GM12878 (cell line): ENCODE data around the gene KCNS3. TPM values are rescaled to one million over a fixed set of nuclear protein-coding genes. Genes with fewer than 3 reads are reported as not detected.

Source experiments
- ATAC-seq: fragments of 200-7000 bp; cut with Tn5 transposase; 3 replicates; pipeline ENCODE4 v1.9.1; 2020; ENCODE audit warnings: mild to moderate bottlenecking, moderate library complexity
- BruUV-seq: library from RNA; stranded (reverse); fragments of 400-500 nt; replicated peaks from 2 replicates; lab custom pipeline; 2021; lab: Mats Ljungman, UMichigan
- CTCF ChIA-PET: fragments of 300-600 bp; sonication (Branson Sonifier 250); formaldehyde crosslinking; extraction: SDS; loops from one replicate; lab custom pipeline; 2021; ENCODE audit warnings: inconsistent platforms; lab: Yijun Ruan, JAX
- POLR2A ChIA-PET: fragments of 350-600 bp; formaldehyde crosslinking; extraction: SDS; loops from one replicate; lab custom pipeline; 2021; ENCODE audit warnings: inconsistent platforms; lab: Charles Lee
- RAD21 ChIA-PET: fragments of 300-600 bp; sonication (Branson Sonifier 250); formaldehyde crosslinking; loops from one replicate; lab custom pipeline; 2023; ENCODE audit warnings: antibody characterized with exemption; ENCODE audit not compliant: unreplicated experiment; lab: Charles Lee
- SMC1A ChIA-PET: fragments of 300-600 bp; sonication (Branson Sonifier 250); formaldehyde crosslinking; loops from one replicate; lab custom pipeline; 2023; ENCODE audit not compliant: unreplicated experiment, uncharacterized antibody; lab: Charles Lee
- DNase-seq: peaks from one replicate; pipeline ENCODE4 v3.0.0-alpha.2; 2011; ENCODE audit warnings: low read depth, low spot score
- FAIRE-seq: peaks from 3 replicates; lab custom pipeline; 2011; peaks lifted over from hg19 to GRCh38; lab: Jason Lieb, UNC
- H2AFZ ChIP-seq: 2 replicates; pipeline ENCODE4 v1.6.0; 2011; ENCODE audit warnings: low read depth, low read length, control low read depth; ENCODE audit not compliant: control insufficient read depth
- H3K27ac ChIP-seq: 2 replicates; pipeline ENCODE4 v1.5.1; 2011; ENCODE audit warnings: control low read depth; ENCODE audit not compliant: control insufficient read depth, insufficient read depth
- H3K27me3 ChIP-seq, 2 experiments: replicated peaks in 1 of 2; 2 replicates each; pipeline versions ENCODE4 v1.6.0 to v1.6.1; 2011; ENCODE audit warnings: low read length in 1 of 2; ENCODE audit not compliant: control insufficient read depth in 2 of 2, insufficient read depth in 2 of 2
- H3K36me3 ChIP-seq, 2 experiments: 2 replicates each; pipeline ENCODE4 v1.5.1; 2011; ENCODE audit warnings: low read length in 1 of 2; ENCODE audit not compliant: control insufficient read depth in 2 of 2, insufficient read depth in 2 of 2
- H3K4me1 ChIP-seq: 2 replicates; pipeline ENCODE4 v1.6.1; 2011; ENCODE audit warnings: mild to moderate bottlenecking, low read length, moderate library complexity, mixed read lengths; ENCODE audit not compliant: control insufficient read depth, insufficient read depth
- H3K4me2 ChIP-seq: 2 replicates; pipeline ENCODE4 v1.6.0; 2011; ENCODE audit warnings: control low read depth; ENCODE audit not compliant: control insufficient read depth, insufficient read depth
- H3K4me3 ChIP-seq: fragments of 200-600 bp; sonication (generic); 2 replicates; pipeline ENCODE4 v1.5.1; 2016
- H3K79me2 ChIP-seq: 2 replicates; pipeline ENCODE4 v1.6.0; 2011; ENCODE audit warnings: low read length; ENCODE audit not compliant: control insufficient read depth, insufficient read depth
- H3K9ac ChIP-seq: 2 replicates; pipeline ENCODE4 v1.8.0; 2011; ENCODE audit warnings: low read length, control low read depth, mixed read lengths; ENCODE audit not compliant: control insufficient read depth, insufficient read depth
- H3K9me3 ChIP-seq: replicated peaks from 3 replicates; pipeline ENCODE4 v1.5.1; 2011; ENCODE audit warnings: mild to moderate bottlenecking, low read length; ENCODE audit not compliant: control insufficient read depth, insufficient read depth
- H4K20me1 ChIP-seq: 2 replicates; pipeline ENCODE4 v1.6.0; 2011; ENCODE audit not compliant: control insufficient read depth, insufficient read depth
- BACH1 ChIP-seq: fragments of 450-650 bp; IDR thresholded peaks from 2 replicates; pipeline ENCODE4 v1.6.1; 2017; ENCODE audit warnings: mild to moderate bottlenecking, borderline replicate concordance
- BMI1 ChIP-seq: fragments of 450-650 bp; IDR thresholded peaks from 2 replicates; pipeline ENCODE4 v1.6.1; 2016; ENCODE audit warnings: mild to moderate bottlenecking, moderate library complexity, borderline replicate concordance
- GATAD2B ChIP-seq: fragments of 450-650 bp; conservative IDR thresholded peaks from 2 replicates; pipeline ENCODE4 v1.6.1; 2017; ENCODE audit warnings: low read depth, mild to moderate bottlenecking, moderate library complexity
- HDAC6 ChIP-seq: fragments of 200-600 bp; sonication (generic); IDR thresholded peaks from one replicate; pipeline ENCODE4 v1.8.0; 2017; ENCODE audit warnings: antibody characterized with exemption; ENCODE audit not compliant: unreplicated experiment
- HSF1 ChIP-seq: fragments of 150-350 bp; IDR thresholded peaks from 2 replicates; pipeline ENCODE4 v1.6.1; 2014; ENCODE audit warnings: mild to moderate bottlenecking, low read depth, low read length
- IRF4 ChIP-seq: IDR thresholded peaks from 2 replicates; pipeline ENCODE4 v1.6.1; 2011; ENCODE audit warnings: low read depth, low read length
- KAT2A ChIP-seq: conservative IDR thresholded peaks from 2 replicates; pipeline ENCODE4 v1.6.1; 2011; ENCODE audit warnings: low read depth, low read length; ENCODE audit not compliant: control insufficient read depth
- ZNF592 ChIP-seq: fragments of 450-650 bp; IDR thresholded peaks from 2 replicates; pipeline ENCODE4 v1.6.1; 2017; ENCODE audit warnings: mild to moderate bottlenecking, moderate library complexity
- WGBS: methylation state at CpG from one replicate; pipeline ENCODE4 v1.1.6; 2016; ENCODE audit warnings: low lambda C conversion rate; ENCODE audit not compliant: insufficient replicate concordance, insufficient coverage; ENCODE audit errors: missing lambda C conversion rate; 5-methylcytosine and 5-hydroxymethylcytosine counted together
- in situ Hi-C: fragments of 300-500 bp; cut with MboI; formaldehyde crosslinking; loops from 9 replicates; pipeline ENCODE4 v1.14.3; 2018; ENCODE audit warnings: mixed read lengths
- intact Hi-C: fragments of 100-400 bp; cut with micrococcal nuclease; formaldehyde crosslinking; loops from one replicate; pipeline ENCODE4 v1.14.2; 2022; ENCODE audit not compliant: unreplicated experiment
- polyA plus RNA-seq, 11 experiments: library from polyadenylated mRNA; depleted of rRNA in 4 of 11; unstranded in 6 of 11; stranded (reverse) in 5 of 11; fragments of >200 nt; fragmentation: Nextera tagmentation in 4 of 11; fragmentation: Illumina TruSeq in 1 of 11; extraction: Ambion mirVana in 4 of 11; extraction: Trizol in 1 of 11; gene quantifications; 1 replicate in 1 of 11; 2 replicates in 10 of 11; pipeline versions ENCODE4 v1.2.1 to v1.2.3, GENCODE V29; 2011 to 2016; ENCODE audit warnings: inconsistent platforms in 2 of 11, missing spikeins in 2 of 11, low read depth in 1 of 11
- total RNA-seq, 4 experiments: library from RNA; depleted of rRNA in 3 of 4; stranded (reverse); fragments of >200 nt in 3 of 4; fragmentation: Illumina TruSeq in 1 of 4; extraction: Trizol in 1 of 4; gene quantifications; 2 replicates each; pipeline versions ENCODE4 v1.2.1 to v1.2.3, GENCODE V29; 2013 to 2021

Gene KCNS3
- total and polyA plus RNA-seq, 10 of the 15 experiments (the other 5 are each of a cell fraction or from before 2014, with no cell fraction given): not detected

DNA sequence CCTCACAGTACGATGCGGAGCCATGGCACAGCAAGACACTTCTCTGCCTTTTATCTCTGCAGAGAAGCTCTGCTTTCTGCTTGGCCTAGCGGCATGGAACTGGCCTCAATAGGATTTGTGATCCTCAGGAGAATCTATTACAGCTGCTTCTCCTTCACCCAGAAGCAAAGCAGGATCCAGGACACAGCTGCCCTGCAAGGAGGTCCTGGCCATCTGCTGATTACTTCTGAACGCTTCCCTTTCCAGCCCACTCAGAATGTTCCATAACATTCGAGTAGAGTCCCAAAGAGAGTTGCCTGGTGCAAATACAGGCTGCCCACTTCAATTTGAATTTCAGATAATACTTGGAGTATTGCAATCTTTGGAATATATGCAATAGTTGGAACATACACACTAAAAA, 29.2 kb upstream of the KCNS3 start:
- no peak overlapping the region for H3K9ac ChIP-seq
- H2AFZ ChIP-seq: no peak overlapping the region
- no peak overlapping the region for H3K4me3 ChIP-seq
- FAIRE-seq (no peak), DNase-seq (no peak), ATAC-seq (no peak)
- H3K4me2 ChIP-seq: no peak overlapping the region
- intact Hi-C loops (no loop called here), in situ Hi-C loops (no loop called here)
- no peaks in the 10 kb centered on the region; a peak in 1 of 4 replicates for H3K27me3 ChIP-seq
- TF ChIP-seq GATAD2B (no peak), IRF4 (no peak), HSF1 (no peak), KAT2A (no peak), BMI1 (no peak), HDAC6 (no peak), BACH1 (no peak), ZNF592 (no peak)
- H3K9me3 ChIP-seq: no peaks in the 10 kb centered on the region
- WGBS: 61% methylated on average over 5 of the region's 5 CpGs
- H3K27ac ChIP-seq: no peak overlapping the region
- ChIA-PET CTCF (interaction anchor here (1.1 to 3.5 kb wide), 9 partner anchors 19 to 324 kb away, joined by 3 to 22 read pairs (median 5); no protein-coding TSS in a partner anchor), SMC1A (interaction anchor here (0.8 to 1.7 kb wide), 4 partner anchors 19 to 528 kb away, joined by 3 to 6 read pairs (median 3); partner anchors contain the start of genes GEN1 and SMC6), POLR2A (no interaction called here), RAD21 (interaction anchor here (1.1 kb wide), 1 partner anchor 36 kb away, joined by 3 read pairs; no protein-coding TSS in a partner anchor)
- H3K4me1 ChIP-seq: no peaks in the 10 kb centered on the region
- H3K36me3 ChIP-seq: no peaks in the 10 kb centered on the region
- BruUV-seq: no TSS peak
- no peaks in the 10 kb centered on the region for H3K79me2 ChIP-seq
- H4K20me1 ChIP-seq: no peaks in the 10 kb centered on the region
